Embryonic facial prominence (tissue), 1 donor: ENCODE results near the gene CANT1.
"Not testable (repeated sequence)": the region's sequence is repeated elsewhere in the genome, so short reads cannot be mapped to it uniquely, and the experiment has no call there.

Experiments
- DNase-seq: peaks from one replicate; pipeline ENCODE4 v3.0.0-alpha.2; 2016; ENCODE audit errors: extremely low spot score

Gene CANT1

GRCh38 chr17:79043191-79043930, 33.8 kb upstream of the CANT1 start:
- DNase-seq: no peak

- no peak for DNase-seq
These were observed 33.0 kb upstream of the CANT1 start for GRCh38 chr17:79042421-79043190.

- DNase-seq: no peak
These were observed 32.3 kb upstream of the CANT1 start for GRCh38 chr17:79041723-79042420.

DNA sequence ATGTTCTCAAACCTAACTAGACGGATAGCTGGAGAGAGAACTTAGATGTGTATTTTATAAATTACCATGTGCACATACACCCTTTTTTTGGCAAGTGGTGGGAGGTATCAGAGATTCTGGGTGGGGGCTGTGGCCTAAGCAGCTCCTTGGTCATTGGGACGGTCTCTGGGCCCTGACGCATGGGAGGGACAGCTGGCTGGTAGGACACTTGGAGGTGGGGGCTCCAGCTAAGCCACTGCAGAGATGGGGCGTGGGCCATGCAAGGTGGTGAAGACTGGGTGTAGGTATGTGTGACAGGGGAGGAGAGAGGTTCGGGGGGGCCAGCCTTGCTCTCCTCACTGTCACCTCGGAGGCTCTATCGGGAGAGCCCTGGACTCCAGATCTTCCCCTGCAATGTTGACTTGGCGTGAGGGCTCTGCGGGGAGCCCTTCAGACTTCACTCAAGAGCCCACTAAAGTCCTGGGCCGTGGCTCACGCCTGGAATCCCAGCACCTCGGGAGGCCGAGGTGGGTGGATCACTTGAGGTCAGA, 31.5 kb upstream of the CANT1 start:
- no peak for DNase-seq

DNA sequence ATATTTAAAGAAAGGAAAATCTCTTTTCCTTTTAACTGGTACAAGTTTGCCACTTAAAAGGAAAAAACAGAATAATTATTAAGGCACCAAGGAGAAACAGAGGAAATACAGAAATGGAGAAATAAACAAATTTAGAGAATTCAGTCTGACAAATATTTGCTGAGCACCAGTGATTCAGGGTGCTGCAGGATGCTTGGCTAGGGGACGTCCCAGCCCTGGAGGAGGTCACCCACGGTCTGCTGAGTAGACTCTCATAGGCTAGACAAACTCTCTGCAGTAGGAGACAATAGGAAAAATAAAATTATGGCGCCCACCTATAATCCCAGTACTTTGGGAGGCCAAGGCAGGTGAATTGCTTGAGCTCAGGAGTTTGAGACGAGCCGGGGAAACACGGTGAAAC, 30.3 kb upstream of the CANT1 start:
- DNase-seq: no peak

DNA sequence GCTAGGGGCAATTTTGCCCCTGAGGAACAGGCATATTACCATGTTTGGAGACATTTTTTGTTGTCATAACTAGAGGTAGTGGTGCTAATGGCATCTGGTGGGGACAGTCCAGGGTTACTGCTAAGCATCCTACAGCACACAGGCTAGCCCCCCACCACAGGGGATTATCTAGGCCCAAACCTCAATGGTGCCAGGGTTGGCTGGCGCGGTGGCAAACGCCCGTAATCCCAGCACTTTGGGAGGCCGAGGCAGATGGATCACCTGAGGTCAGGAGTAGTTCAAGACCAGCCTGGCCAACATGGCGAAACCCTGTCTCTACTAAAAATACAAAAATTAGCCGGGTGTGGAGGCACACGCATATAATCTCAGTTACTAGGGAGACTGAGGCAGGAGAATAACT, 29.6 kb upstream of the CANT1 start:
- no peak for DNase-seq

DNA sequence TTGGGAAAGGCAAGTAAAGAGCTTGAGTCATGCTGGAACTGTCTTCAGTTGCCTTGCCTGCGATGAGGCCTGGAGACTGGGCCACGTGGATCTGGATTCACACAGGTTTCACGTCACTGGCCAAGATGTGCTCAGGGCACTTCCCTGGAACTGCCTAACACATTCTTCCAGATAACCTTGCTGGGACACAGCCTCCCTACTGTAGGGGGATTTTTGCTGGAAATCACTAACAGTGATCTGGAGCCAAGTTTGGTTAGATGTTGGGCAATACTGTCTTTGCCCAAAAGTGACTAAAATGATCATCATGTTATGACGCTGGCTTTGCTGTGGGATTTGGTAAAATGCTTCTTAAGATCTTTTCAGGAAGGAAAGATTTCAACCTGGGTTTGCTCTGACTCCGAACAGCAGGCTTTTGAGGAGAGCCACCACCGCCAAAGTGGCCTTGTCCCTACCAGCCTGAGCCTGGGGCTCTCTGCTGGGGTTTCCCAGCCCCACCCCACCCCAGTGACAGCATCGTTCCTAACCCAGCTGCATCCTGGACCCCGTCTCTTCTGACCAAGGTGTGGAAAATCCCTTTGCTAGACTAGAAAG, 29.1 kb upstream of the CANT1 start:
- DNase-seq: no peak

DNA sequence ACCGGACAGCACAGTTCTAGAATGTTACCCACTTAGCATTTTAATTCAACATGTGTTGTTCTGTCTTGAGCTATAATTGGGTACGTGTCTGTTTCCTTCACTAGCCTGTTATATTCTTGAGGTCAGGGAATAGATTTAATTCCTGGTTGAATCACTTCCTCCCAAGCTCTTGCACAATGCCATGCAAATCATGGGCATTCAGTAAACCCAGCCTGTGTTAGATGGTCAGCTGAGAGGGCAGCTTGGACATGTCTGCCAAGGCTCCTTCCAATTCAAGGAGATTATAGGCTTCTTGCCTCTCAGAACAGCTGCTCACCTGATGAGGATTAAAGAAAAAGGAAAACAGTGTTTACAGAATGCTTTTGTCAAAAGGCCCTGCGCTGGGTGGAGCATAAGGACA, 27.0 kb upstream of the CANT1 start:
- no peak for DNase-seq

- DNase-seq: no peak
These were observed 26.6 kb upstream of the CANT1 start for GRCh38 chr17:79036181-79036580.

GRCh38 chr17:79035686-79036085, 26.1 kb upstream of the CANT1 start:
- DNase-seq: no peak

GRCh38 chr17:79034931-79035485, 25.4 kb upstream of the CANT1 start:
- no peak for DNase-seq

- DNase-seq: no peak
These were observed 24.4 kb upstream of the CANT1 start for GRCh38 chr17:79033741-79034501.

DNA sequence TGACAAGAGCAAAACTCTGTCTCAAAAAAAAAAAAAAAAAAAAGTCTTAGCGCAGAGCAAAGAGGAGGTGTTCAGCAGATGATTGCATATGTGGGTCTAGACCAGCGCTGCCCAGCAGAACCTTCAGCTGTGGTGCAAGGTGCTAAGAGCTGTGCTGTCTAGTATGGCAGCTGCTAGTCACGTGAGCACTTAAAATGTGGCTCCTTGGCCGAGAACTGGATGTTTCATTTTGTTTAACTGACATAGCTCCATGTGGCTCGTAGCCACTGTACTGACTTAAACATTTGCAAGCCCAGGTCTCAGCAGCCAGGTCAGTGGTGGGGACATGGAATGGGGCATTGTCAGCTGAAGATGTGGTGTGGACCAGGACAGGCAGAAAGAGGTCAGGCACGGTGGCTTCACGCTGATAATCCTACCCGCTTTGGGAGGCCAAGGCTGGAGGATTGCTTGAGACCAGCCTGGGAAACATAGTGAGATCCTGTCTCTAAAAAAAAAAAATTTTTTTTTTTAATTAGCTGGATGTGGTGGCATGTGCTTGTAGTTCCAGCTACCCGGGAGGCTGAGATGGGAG, 23.6 kb upstream of the CANT1 start:
- no peak for DNase-seq

GRCh38 chr17:79031996-79032875, 22.7 kb upstream of the CANT1 start:
- no peak for DNase-seq

- not testable (repeated sequence) for DNase-seq
These were observed 21.1 kb upstream of the CANT1 start for GRCh38 chr17:79030636-79031035.

DNA sequence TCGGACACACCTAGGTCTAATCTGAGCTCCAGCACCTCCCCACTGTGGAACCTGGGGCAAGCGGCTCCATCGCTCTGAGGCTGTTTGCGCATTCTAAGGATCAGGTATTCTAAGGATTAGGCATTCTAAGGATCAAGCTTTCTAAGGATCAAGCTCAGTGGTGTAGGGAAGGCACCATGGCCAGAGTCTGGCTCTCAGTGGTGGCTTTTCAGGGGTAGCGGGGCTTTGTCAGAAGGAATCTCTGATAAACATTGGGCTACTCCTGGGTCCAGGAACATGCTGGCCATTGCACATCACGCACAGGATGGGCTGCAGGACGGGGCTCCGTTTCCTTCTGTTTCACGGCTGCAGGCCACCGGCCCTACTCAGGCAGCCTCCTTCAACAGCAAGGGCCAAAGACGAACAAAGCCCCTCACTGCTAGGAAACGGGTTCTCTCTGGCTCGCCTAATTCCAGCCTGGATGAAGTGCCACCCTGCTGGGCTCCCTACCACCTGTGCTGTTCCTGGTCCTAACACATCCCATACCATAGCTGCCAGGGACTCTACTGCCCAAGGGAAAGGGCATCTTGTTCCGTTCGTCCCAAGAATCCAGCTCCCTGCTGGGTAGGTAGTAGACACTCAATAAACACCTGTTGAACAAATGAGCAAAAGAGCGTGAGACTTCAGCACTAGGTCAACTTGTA, 19.9 kb upstream of the CANT1 start:
- DNase-seq: no peak

DNA sequence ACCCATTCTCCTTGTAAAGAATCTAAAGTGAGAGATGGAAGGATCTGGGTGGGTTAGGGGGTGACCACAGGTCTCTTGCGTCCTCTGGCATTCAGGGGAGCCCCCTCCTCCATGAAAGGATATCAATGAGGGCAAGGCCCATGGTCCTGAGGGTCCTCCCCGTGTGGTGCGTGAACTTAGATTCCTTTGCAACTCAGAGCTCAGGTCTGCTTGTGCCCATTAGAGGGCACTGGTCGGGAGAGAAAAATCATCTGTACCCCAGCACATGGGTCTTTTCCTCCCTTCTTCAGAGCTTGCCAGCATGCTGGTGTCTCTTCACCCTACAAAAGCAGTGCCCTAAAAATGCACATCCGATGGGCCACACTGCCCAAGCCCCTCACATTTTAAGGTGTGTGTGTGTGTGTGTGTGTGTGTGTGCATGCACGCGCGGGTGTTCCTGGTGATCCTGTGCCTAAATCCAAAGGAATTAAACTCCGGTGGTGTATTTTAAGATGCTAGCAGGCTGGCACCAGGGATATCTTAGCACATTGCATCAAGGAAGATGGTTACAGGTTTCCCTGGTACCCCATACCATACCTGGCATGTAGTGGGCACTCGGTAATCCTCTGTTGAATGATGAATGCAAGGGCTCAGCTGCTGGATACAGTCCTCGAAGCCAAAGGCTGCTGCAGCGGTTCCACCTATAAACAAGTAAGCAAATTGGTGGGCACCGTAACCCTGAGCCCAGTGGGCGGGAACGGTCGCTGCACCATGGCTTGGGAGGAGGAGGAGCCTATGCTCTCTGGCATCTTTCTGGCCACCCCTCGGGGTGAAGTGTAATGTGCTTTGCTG, 19.1 kb upstream of the CANT1 start:
- DNase-seq: no peak

GRCh38 chr17:79027925-79028491, 18.4 kb upstream of the CANT1 start:
- DNase-seq: no peak
